ENCODE results near the gene TIPARP. TPM values are rescaled to one million over a fixed set of nuclear protein-coding genes. Genes with fewer than 3 reads are reported as not detected.

Gene TIPARP
- total and polyA plus RNA-seq, 2 of the 8 experiments (the other 6 are each of a cell fraction or from before 2014, with no cell fraction given): 1.6 to 5.8 TPM

GRCh38 chr3:156749244-156749643 is 74.9 kb downstream of the TIPARP start:
- no peak for DNase-seq (ENCODE audit: low read depth in 1 of 2, low spot score in 2 of 2)
- H3K23ac ChIP-seq (ENCODE audit: insufficient read length): no peak overlapping the region
- H4K5ac ChIP-seq (ENCODE audit: insufficient read length, low read depth, low read length): no peak overlapping the region
- no peak overlapping the region for H3K4me3 ChIP-seq (ENCODE audit: extremely low read depth in 1 of 4, insufficient read depth in 2 of 4, low read depth in 3 of 4, low read length in 4 of 4)
- H4K91ac ChIP-seq (replicated peaks; ENCODE audit: insufficient read length, low read length): no peak overlapping the region
- H3K23me2 ChIP-seq (ENCODE audit: low read depth, low read length): no peaks in the 10 kb centered on the region; the same call in 1 of the 2 replicates
- H4K8ac ChIP-seq (ENCODE audit: extremely low read depth, insufficient read depth, low read length): no peak overlapping the region
- no peak overlapping the region for H2BK12ac ChIP-seq (ENCODE audit: low read depth, low read length)
- H3K9me3 ChIP-seq (ENCODE audit: insufficient read depth in 2 of 2, low read depth in 1 of 2, low read length in 1 of 2): no peaks in the 10 kb centered on the region
- no peaks in the 10 kb centered on the region for H3K27me3 ChIP-seq (replicated peaks in 1 of 4; ENCODE audit: control insufficient read depth in 3 of 4, extremely low read depth in 1 of 4, insufficient read depth in 3 of 4, low read length in 3 of 4)
- no peak overlapping the region for H3K27ac ChIP-seq (ENCODE audit: low read depth, low read length)
- no peak overlapping the region for H3K56ac ChIP-seq (replicated peaks; ENCODE audit: insufficient read length, low read depth, low read length)
- ChIA-PET POLR2A (ENCODE audit: partially characterized antibody) (interaction anchor here (0.6 kb wide), 3 partner anchors 29 to 361 kb away, joined by 3 read pairs; no protein-coding TSS in a partner anchor), CTCF (ENCODE audit: partially characterized antibody) (interaction anchor here (1.5 kb wide), 1 partner anchor 389 kb away, joined by 3 read pairs; no protein-coding TSS in a partner anchor)
- no peak overlapping the region; a peak in 1 of 4 replicates for H3K4me2 ChIP-seq (ENCODE audit: insufficient read depth in 1 of 2, low read depth in 2 of 2, low read length in 2 of 2)
- no peak overlapping the region for H2AK5ac ChIP-seq (ENCODE audit: low read depth, low read length)
- no peaks in the 10 kb centered on the region for H3K79me2 ChIP-seq (ENCODE audit: control insufficient read depth in 1 of 2, insufficient read depth in 2 of 2, low read length in 2 of 2)
- no peaks in the 10 kb centered on the region; a peak in 1 of 8 replicates for H3K36me3 ChIP-seq (ENCODE audit: control insufficient read depth in 2 of 4, insufficient read depth in 4 of 4, low read length in 3 of 4)
- no peak overlapping the region for H3K4ac ChIP-seq (replicated peaks; ENCODE audit: insufficient read length, low read depth, low read length)
- H3K9ac ChIP-seq (replicated peaks in 1 of 4; ENCODE audit: extremely low read depth in 1 of 4, low read depth in 3 of 4, low read length in 3 of 4): no peak overlapping the region
- no peaks in the 10 kb centered on the region for H4K20me1 ChIP-seq (replicated peaks in 1 of 2; ENCODE audit: control insufficient read depth in 1 of 2, insufficient read depth in 2 of 2, low read length in 2 of 2)
- H3K79me1 ChIP-seq (ENCODE audit: low read depth, low read length): no peaks in the 10 kb centered on the region
- no peak overlapping the region for H2BK15ac ChIP-seq (ENCODE audit: low read length)
- no peak overlapping the region for H2BK20ac ChIP-seq (ENCODE audit: low read length)
- 58% methylated on average over 5 of the region's 5 CpGs; no CpG with 5 or more reads in 1 of the 2 experiments for WGBS, 2 experiments (ENCODE audit: extremely low coverage in 1 of 2, insufficient coverage in 1 of 2, insufficient read length in 1 of 2, insufficient replicate concordance in 2 of 2, low coverage in 1 of 2, low lambda C conversion rate in 2 of 2, missing lambda C conversion rate in 1 of 2)
- FAIRE-seq: no peak
- no peak overlapping the region for H3K14ac ChIP-seq (ENCODE audit: insufficient read length)
- H3K18ac ChIP-seq (ENCODE audit: extremely low read depth, low read length): no peak overlapping the region
- H3K4me1 ChIP-seq (replicated peaks in 1 of 4; ENCODE audit: control insufficient read depth in 3 of 4, insufficient read depth in 4 of 4, low read length in 3 of 4): peaks cover 11 to 15% (median 12%) of the 10 kb centered on the region in 4 experiments
- H2BK120ac ChIP-seq (replicated peaks; ENCODE audit: low read depth, low read length): no peak overlapping the region
- H2BK5ac ChIP-seq (ENCODE audit: low read depth, low read length): no peak overlapping the region
- H2AFZ ChIP-seq (ENCODE audit: low read length): no peak overlapping the region
- TF ChIP-seq E2F6 (IDR thresholded peaks at IDR 0.05): no peak
- no peak for TF ChIP-seq CBX8 (IDR thresholded peaks at IDR 0.05; ENCODE audit: borderline replicate concordance, low read depth, low read length)
- TF ChIP-seq KDM5A (IDR thresholded peaks at IDR 0.05; ENCODE audit: low read length): no peak
